ENCODE results near the gene CYP4F2. TPM values are rescaled to one million over a fixed set of nuclear protein-coding genes. Genes with fewer than 3 reads are reported as not detected.
"Not testable (repeated sequence)": the region's sequence is repeated elsewhere in the genome, so short reads cannot be mapped to it uniquely, and the experiment has no call there.

CYP4F2 gene
- not detected for total RNA-seq
- long read RNA-seq: 0 reads

GRCh38 chr19:15897738-15898276 lies at the start of gene CYP4F2:
CYP4F2 (minus strand) TSS chr19:15898074; CDS start chr19:15897611, 463 bp downstream.
- intact Hi-C loops (cut with DNase I): no loop called here
- DNase-seq (ENCODE audit: low spot score): no peak

- no peak for DNase-seq (ENCODE audit: low spot score)
- intact Hi-C loops (cut with DNase I): no loop called here
Observed at GRCh38 chr19:15945301-15945700, 47.4 kb upstream of the CYP4F2 start.

GRCh38 chr19:15944401-15944800 lies 46.5 kb upstream of the CYP4F2 start:
- intact Hi-C loops (cut with DNase I): no loop called here
- DNase-seq (ENCODE audit: low spot score): no peak

GRCh38 chr19:15937771-15938170 lies 39.9 kb upstream of the CYP4F2 start:
- no peak for DNase-seq (ENCODE audit: low spot score)
- intact Hi-C loops (cut with DNase I): no loop called here

- DNase-seq (ENCODE audit: low spot score): no peak
- intact Hi-C loops (cut with DNase I): no loop called here
Observed at GRCh38 chr19:15936950-15937349, 39.1 kb upstream of the CYP4F2 start.

- DNase-seq (ENCODE audit: low spot score): no peak
- intact Hi-C loops (cut with DNase I): no loop called here
Observed at GRCh38 chr19:15936173-15936572, 38.3 kb upstream of the CYP4F2 start.

GRCh38 chr19:15935167-15935702 lies 37.4 kb upstream of the CYP4F2 start:
- intact Hi-C loops (cut with DNase I): no loop called here
- no peak for DNase-seq (ENCODE audit: low spot score)

GRCh38 chr19:15934332-15935078 lies 36.6 kb upstream of the CYP4F2 start, which contains the start of gene CYP4F11:
CYP4F11 (minus strand) TSS chr19:15934529; CDS start chr19:15934408, 121 bp downstream.
- intact Hi-C loops (cut with DNase I): no loop called here
- no peak for DNase-seq (ENCODE audit: low spot score)

- intact Hi-C loops (cut with DNase I); DNase-seq (ENCODE audit: low spot score): not testable (repeated sequence)
Observed at GRCh38 chr19:15933761-15934331, 36.0 kb upstream of the CYP4F2 start.

GRCh38 chr19:15928321-15928720 lies 30.4 kb upstream of the CYP4F2 start:
- intact Hi-C loops (cut with DNase I): no loop called here
- no peak for DNase-seq (ENCODE audit: low spot score)

GRCh38 chr19:15926484-15926883 lies 28.6 kb upstream of the CYP4F2 start:
- no peak for DNase-seq (ENCODE audit: low spot score)
- intact Hi-C loops (cut with DNase I): no loop called here

GRCh38 chr19:15923702-15924101 lies 25.8 kb upstream of the CYP4F2 start:
- intact Hi-C loops (cut with DNase I): no loop called here
- DNase-seq (ENCODE audit: low spot score): no peak

GRCh38 chr19:15922021-15922420 lies 24.1 kb upstream of the CYP4F2 start:
- DNase-seq (ENCODE audit: low spot score): no peak
- intact Hi-C loops (cut with DNase I): no loop called here

- intact Hi-C loops (cut with DNase I): no loop called here
- no peak for DNase-seq (ENCODE audit: low spot score)
Observed at GRCh38 chr19:15919243-15919642, 21.4 kb upstream of the CYP4F2 start.

- no peak for DNase-seq (ENCODE audit: low spot score)
- intact Hi-C loops (cut with DNase I): no loop called here
Observed at GRCh38 chr19:15915109-15915508, 17.2 kb upstream of the CYP4F2 start.

GRCh38 chr19:15913830-15914229 lies 16.0 kb upstream of the CYP4F2 start:
- no peak for DNase-seq (ENCODE audit: low spot score)
- intact Hi-C loops (cut with DNase I): no loop called here

- intact Hi-C loops (cut with DNase I): no loop called here
- DNase-seq (ENCODE audit: low spot score): no peak
Observed at GRCh38 chr19:15913384-15913783, 15.5 kb upstream of the CYP4F2 start.

- intact Hi-C loops (cut with DNase I): no loop called here
- no peak for DNase-seq (ENCODE audit: low spot score)
Observed at GRCh38 chr19:15911599-15912235, 13.8 kb upstream of the CYP4F2 start.

- no peak for DNase-seq (ENCODE audit: low spot score)
- intact Hi-C loops (cut with DNase I): no loop called here
Observed at GRCh38 chr19:15905026-15905425, 7.2 kb upstream of the CYP4F2 start.

- DNase-seq (ENCODE audit: low spot score); intact Hi-C loops (cut with DNase I): not testable (repeated sequence)
Observed at GRCh38 chr19:15902898-15903297, 5.0 kb upstream of the CYP4F2 start.

Data from cardiac septum (tissue), 1 donor.